CD14-positive monocyte (primary cell): Measurements from ENCODE around the gene WIPF3. TPM values are rescaled to one million over a fixed set of nuclear protein-coding genes. Genes with fewer than 3 reads are reported as not detected.

ENCODE experiments used
- DNase-seq, 3 donors: peaks; one replicate each; pipeline ENCODE4 v3.0.0-alpha.2; 2011 to 2022
- H2AFZ ChIP-seq: 2 replicates; pipeline ENCODE4 v1.6.0; 2012; ENCODE audit warnings: mild to moderate bottlenecking, low read depth, low read length, inconsistent platforms; ENCODE audit not compliant: insufficient read depth, poor library complexity, severe bottlenecking
- H3K27ac ChIP-seq, 2 donors: 1 replicate in 1 of 2; 2 replicates in 1 of 2; pipeline ENCODE4 v1.5.1; 2012 to 2013; ENCODE audit warnings: low read length in 2 of 2, control low read depth in 1 of 2, inconsistent platforms in 1 of 2, low read depth in 1 of 2, mild to moderate bottlenecking in 1 of 2
- H3K27me3 ChIP-seq, 2 donors: one replicate each; pipeline versions ENCODE4 v1.6.0 to v1.6.1; 2011 to 2013; ENCODE audit warnings: low read length in 2 of 2; ENCODE audit not compliant: control insufficient read depth in 2 of 2, insufficient read depth in 2 of 2
- H3K36me3 ChIP-seq, 2 donors: replicated peaks in 1 of 2; 1 replicate in 1 of 2; 2 replicates in 1 of 2; pipeline versions ENCODE4 v1.5.1 to v1.6.1; 2012 to 2013; ENCODE audit warnings: low read length in 2 of 2, control low read depth in 1 of 2, inconsistent platforms in 1 of 2, mild to moderate bottlenecking in 1 of 2; ENCODE audit not compliant: insufficient read depth in 2 of 2, control insufficient read depth in 1 of 2
- H3K4me1 ChIP-seq, 2 donors: 1 replicate in 1 of 2; 2 replicates in 1 of 2; pipeline versions ENCODE4 v1.5.1 to v1.6.1; 2012 to 2013; ENCODE audit warnings: low read length in 2 of 2, control low read depth in 1 of 2, inconsistent platforms in 1 of 2, mild to moderate bottlenecking in 1 of 2, moderate library complexity in 1 of 2; ENCODE audit not compliant: insufficient read depth in 2 of 2, control insufficient read depth in 1 of 2
- H3K4me2 ChIP-seq: replicated peaks from 2 replicates; pipeline ENCODE3; 2012; ENCODE audit warnings: low read length, moderate library complexity, mild to moderate bottlenecking; ENCODE audit not compliant: poor library complexity, severe bottlenecking; ENCODE audit errors: extremely low read depth
- H3K4me3 ChIP-seq, 3 experiments: fragments of 200-600 bp in 1 of 3; sonication (generic) in 1 of 3; replicated peaks in 1 of 3; 1 replicate in 2 of 3; 2 replicates in 1 of 3; pipeline ENCODE4 v1.5.1; 2011 to 2013; ENCODE audit warnings: low read length in 3 of 3, mild to moderate bottlenecking in 3 of 3, control low read depth in 2 of 3, low read depth in 2 of 3, inconsistent platforms in 1 of 3, moderate library complexity in 1 of 3
- H3K79me2 ChIP-seq: 2 replicates; pipeline ENCODE4 v1.6.0; 2012; ENCODE audit warnings: mild to moderate bottlenecking, control low read depth, inconsistent platforms, low read length, moderate library complexity; ENCODE audit not compliant: insufficient read depth
- H3K9ac ChIP-seq: 2 replicates; pipeline ENCODE4 v1.6.0; 2017; ENCODE audit warnings: low read length, mild to moderate bottlenecking; ENCODE audit not compliant: insufficient read depth, poor library complexity, severe bottlenecking
- H3K9me3 ChIP-seq, 2 donors: replicated peaks in 1 of 2; 1 replicate in 1 of 2; 2 replicates in 1 of 2; pipeline versions ENCODE4 v1.5.1 to v1.6.1; 2012 to 2013; ENCODE audit warnings: low read length in 2 of 2, control low read depth in 1 of 2; ENCODE audit not compliant: control insufficient read depth in 1 of 2, insufficient read depth in 1 of 2
- H4K20me1 ChIP-seq: 2 replicates; pipeline ENCODE4 v1.6.0; 2012; ENCODE audit warnings: mild to moderate bottlenecking, low read length, control low read depth, moderate library complexity; ENCODE audit not compliant: insufficient read depth
- H3K27ac Mint-ChIP-seq, 7 donors: one replicate each; pipeline ENCODE4 v1.8.0; 2020; ENCODE audit warnings: mild to moderate bottlenecking in 7 of 7, mixed read lengths in 7 of 7, moderate library complexity in 6 of 7, inconsistent platforms in 2 of 7
- H3K27me3 Mint-ChIP-seq, 3 donors: one replicate each; pipeline ENCODE4 v1.8.0; 2021 to 2022; ENCODE audit warnings: low read depth in 3 of 3, mild to moderate bottlenecking in 3 of 3, mixed read lengths in 3 of 3, moderate library complexity in 3 of 3, inconsistent platforms in 1 of 3
- H3K36me3 Mint-ChIP-seq, 2 donors: one replicate each; pipeline ENCODE4 v1.8.0; 2020; ENCODE audit warnings: mixed read lengths in 2 of 2, inconsistent platforms in 1 of 2, mild to moderate bottlenecking in 1 of 2
- H3K4me1 Mint-ChIP-seq: one replicate; pipeline ENCODE4 v1.8.0; 2020; ENCODE audit warnings: mild to moderate bottlenecking, mixed read lengths
- H3K4me3 Mint-ChIP-seq, 2 donors: one replicate each; pipeline ENCODE4 v1.8.0; 2020; ENCODE audit warnings: mild to moderate bottlenecking in 2 of 2, mixed read lengths in 2 of 2, moderate library complexity in 1 of 2
- H3K9me3 Mint-ChIP-seq, 7 donors: one replicate each; pipeline ENCODE4 v1.8.0; 2020 to 2022; ENCODE audit warnings: mixed read lengths in 7 of 7, mild to moderate bottlenecking in 6 of 7, moderate library complexity in 6 of 7, inconsistent platforms in 2 of 7
- WGBS: methylation state at CpG from one replicate; pipeline ENCODE4 v1.1.5; 2013; ENCODE audit warnings: missing lambda C conversion rate; ENCODE audit not compliant: insufficient coverage; 5-methylcytosine and 5-hydroxymethylcytosine counted together
- intact Hi-C, 2 donors: fragments of 100-400 bp; cut with micrococcal nuclease; formaldehyde crosslinking; loops; one replicate each; pipeline versions ENCODE4 v1.15.0 to v1.15.1; 2023
- polyA plus RNA-seq, 3 donors: library from polyadenylated mRNA; depleted of rRNA in 1 of 3; unstranded in 2 of 3; stranded (reverse) in 1 of 3; fragments of 300-500 nt in 2 of 3; fragments of >200 nt in 1 of 3; fragmentation: Illumina TruSeq in 2 of 3; gene quantifications; 1 replicate in 2 of 3; 2 replicates in 1 of 3; pipeline ENCODE4 v1.2.3, GENCODE V29; 2012 to 2021
- TF ChIP-seq, protein P1 (sequence below): fragments of 200-600 bp; IDR thresholded peaks from one replicate; pipeline ENCODE4 v1.8.0; 2022; ENCODE audit warnings: antibody characterized with exemption, mild to moderate bottlenecking

Gene WIPF3
- polyA plus RNA-seq, 3 donors, result not detected

- Histone ChIP-seq H2AFZ (no peak overlapping the region), H3K4me1 (no peaks in the 10 kb centered on the region), H4K20me1 (no peaks in the 10 kb centered on the region), H3K27me3 (no peaks in the 10 kb centered on the region), H3K27ac (no peak overlapping the region), H3K4me2 (no peak overlapping the region), H3K9me3 (no peaks in the 10 kb centered on the region), H3K36me3 (peaks cover 5 to 71% of the 10 kb centered on the region in 2 donors), H3K4me3 (no peak overlapping the region), H3K9ac (no peak overlapping the region), H3K79me2 (no peaks in the 10 kb centered on the region)
- H3K27me3 Mint-ChIP-seq, result peaks cover 0 to 1% (median 1%) of the 10 kb centered on the region in 3 donors
- H3K9me3 Mint-ChIP-seq, result no peaks in the 10 kb centered on the region
- H3K27ac Mint-ChIP-seq, result no peak overlapping the region
- no peak overlapping the region for H3K4me3 Mint-ChIP-seq
- DNase-seq, result no peak
- peaks cover 34 to 36% of the 10 kb centered on the region in 2 donors for H3K36me3 Mint-ChIP-seq
- intact Hi-C loops, result no loop called here
- WGBS, result 100% methylated on average over 1 of the region's 5 CpGs
- no peaks in the 10 kb centered on the region for H3K4me1 Mint-ChIP-seq
- TF ChIP-seq, protein P1, sequence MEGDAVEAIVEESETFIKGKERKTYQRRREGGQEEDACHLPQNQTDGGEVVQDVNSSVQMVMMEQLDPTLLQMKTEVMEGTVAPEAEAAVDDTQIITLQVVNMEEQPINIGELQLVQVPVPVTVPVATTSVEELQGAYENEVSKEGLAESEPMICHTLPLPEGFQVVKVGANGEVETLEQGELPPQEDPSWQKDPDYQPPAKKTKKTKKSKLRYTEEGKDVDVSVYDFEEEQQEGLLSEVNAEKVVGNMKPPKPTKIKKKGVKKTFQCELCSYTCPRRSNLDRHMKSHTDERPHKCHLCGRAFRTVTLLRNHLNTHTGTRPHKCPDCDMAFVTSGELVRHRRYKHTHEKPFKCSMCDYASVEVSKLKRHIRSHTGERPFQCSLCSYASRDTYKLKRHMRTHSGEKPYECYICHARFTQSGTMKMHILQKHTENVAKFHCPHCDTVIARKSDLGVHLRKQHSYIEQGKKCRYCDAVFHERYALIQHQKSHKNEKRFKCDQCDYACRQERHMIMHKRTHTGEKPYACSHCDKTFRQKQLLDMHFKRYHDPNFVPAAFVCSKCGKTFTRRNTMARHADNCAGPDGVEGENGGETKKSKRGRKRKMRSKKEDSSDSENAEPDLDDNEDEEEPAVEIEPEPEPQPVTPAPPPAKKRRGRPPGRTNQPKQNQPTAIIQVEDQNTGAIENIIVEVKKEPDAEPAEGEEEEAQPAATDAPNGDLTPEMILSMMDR, result no peak
Measured at GRCh38 chr7:29926741-29927140, 120.4 kb downstream of the WIPF3 start.

DNA sequence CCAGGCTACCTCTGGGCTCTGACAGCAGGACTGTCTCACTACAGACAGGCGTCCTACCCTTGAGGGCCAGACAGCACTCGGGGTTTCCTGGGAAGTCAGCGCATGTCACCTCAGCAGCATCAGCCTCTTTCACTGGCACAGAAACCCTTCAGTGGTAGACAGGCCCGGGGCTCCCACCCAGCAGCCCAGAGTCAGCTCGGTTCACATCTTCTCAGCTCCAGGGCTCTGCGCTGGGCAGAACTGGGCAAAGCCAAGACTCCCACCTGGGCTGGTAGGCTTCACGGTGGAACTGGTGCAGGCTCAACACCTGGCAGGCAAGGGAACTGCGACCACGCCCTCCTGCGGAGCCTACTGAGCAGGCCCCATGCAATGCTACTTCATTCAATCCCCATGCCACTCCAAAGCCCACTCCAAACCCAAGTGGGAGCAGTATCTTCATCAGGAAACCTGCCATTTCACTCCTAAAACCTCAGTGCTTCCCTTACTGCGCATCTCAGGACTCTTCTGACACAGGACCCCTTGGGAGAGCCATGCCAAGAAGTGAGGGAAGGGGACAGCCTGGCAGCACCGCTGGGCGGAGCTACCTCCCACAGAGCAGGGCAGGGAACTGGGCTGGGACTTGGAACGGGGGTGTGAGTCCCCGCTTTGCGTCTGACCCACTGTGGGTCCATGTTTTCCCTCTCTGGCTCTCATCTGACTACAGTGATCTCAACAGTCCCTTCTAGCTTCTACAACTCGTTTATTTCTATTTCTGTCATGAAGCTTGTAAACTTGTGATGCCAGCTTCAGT, 122.9 kb downstream of the WIPF3 start:
- TF ChIP-seq, protein P1, result no peak
- H3K36me3 ChIP-seq, result peaks cover 0 to 59% of the 10 kb centered on the region in 2 donors
- no peaks in the 10 kb centered on the region for H3K79me2 ChIP-seq
- Mint-ChIP-seq H3K36me3 (peaks cover 27 to 28% of the 10 kb centered on the region in 2 donors), H3K27ac (no peak overlapping the region), H3K4me1 (no peaks in the 10 kb centered on the region), H3K9me3 (peaks cover 0 to 2% (median 0%) of the 10 kb centered on the region in 7 donors), H3K4me3 (no peak overlapping the region), H3K27me3 (peaks cover 0 to 1% (median 1%) of the 10 kb centered on the region in 3 donors)
- no peaks in the 10 kb centered on the region for H3K9me3 ChIP-seq
- no peaks in the 10 kb centered on the region for H4K20me1 ChIP-seq
- intact Hi-C loops, result no loop called here
- H3K4me2 ChIP-seq, result no peak overlapping the region
- H2AFZ ChIP-seq, result no peak overlapping the region
- H3K27me3 ChIP-seq, result no peaks in the 10 kb centered on the region
- H3K4me3 ChIP-seq, result no peak overlapping the region
- no peak overlapping the region for H3K9ac ChIP-seq
- no peaks in the 10 kb centered on the region for H3K4me1 ChIP-seq
- 94% methylated on average over 14 of the region's 17 CpGs for WGBS
- no peak for DNase-seq
- H3K27ac ChIP-seq, result no peak overlapping the region
